G401.6 (cell line): ENCODE results near the gene LIPT1.
"Not testable (repeated sequence)": the region's sequence is repeated elsewhere in the genome, so short reads cannot be mapped to it uniquely, and the experiment has no call there.

ENCODE experiments used
- FAIRE-seq: peaks from 2 replicates; lab custom pipeline; 2012; peaks lifted over from hg19 to GRCh38; lab: Jason Lieb, UNC

LIPT1 gene

GRCh38 chr2:99154643-99155536 is at the start of gene LIPT1, which contains the start of gene TSGA10:
LIPT1 (plus strand) TSS chr2:99154967; CDS start chr2:99161958, 6,991 bp downstream.
TSGA10 (minus strand) TSS chr2:99154942; CDS start chr2:99109439, 45,503 bp downstream.
- FAIRE-seq, result peak; percentile 8

- no peak for FAIRE-seq
Observed at GRCh38 chr2:99106913-99107312, 47.9 kb upstream of the LIPT1 start.

DNA sequence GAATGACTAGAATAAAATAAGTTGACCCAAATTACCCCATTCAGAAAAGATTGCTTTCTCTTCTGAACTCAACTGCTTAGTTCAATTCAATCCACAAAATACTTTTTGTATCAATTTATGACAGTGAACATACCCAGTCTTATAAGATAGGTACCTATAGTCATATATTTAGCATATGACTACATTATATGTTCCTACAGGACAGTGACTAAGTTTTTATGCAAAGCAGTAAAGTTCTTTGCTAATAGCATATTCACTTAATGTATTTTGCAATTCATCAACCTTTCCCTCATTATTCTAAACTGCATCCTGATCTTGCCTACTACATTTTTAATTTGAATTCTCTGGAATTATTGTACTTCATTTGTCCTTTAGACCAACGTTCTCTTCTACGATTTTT is 43.5 kb upstream of the LIPT1 start:
- no peak for FAIRE-seq

DNA sequence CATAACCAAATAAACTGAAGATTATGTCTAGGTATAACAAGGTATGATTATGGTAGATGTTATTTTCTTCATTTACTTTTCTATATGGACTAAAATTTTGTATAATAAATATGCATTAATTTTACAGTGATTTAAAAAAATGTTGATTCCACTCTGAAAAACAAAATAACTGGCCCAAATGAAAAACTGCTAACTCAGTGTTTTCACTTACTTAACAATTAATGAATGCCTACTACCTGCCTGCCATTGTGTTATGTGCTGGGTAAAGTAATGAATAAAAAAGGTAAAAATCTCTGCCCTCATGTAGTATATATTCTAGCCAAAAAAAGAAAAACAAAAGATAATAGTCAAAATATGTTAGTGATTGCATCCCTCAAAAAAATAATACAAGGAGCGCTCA is 42.8 kb upstream of the LIPT1 start:
- peak; percentile 27 for FAIRE-seq

DNA sequence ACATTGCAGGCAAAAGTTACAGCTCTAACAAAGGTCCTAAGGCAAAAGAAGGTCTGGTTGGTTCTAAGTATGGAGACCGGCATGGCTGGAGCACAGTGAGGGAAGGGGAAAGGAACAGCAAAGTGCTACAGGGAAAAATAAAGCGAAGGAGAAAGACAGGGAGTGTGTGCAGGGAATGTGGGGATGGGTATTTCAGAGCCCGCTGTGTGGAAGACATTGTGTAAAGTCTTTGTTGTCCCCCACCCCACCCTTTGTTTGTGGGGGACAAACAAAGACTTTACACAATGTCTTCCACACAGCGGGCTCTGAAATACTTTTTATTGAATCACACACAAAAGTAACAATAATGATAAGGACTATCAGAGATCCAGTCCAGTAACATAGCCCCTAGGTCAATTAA is 42.1 kb upstream of the LIPT1 start:
- no peak for FAIRE-seq

DNA sequence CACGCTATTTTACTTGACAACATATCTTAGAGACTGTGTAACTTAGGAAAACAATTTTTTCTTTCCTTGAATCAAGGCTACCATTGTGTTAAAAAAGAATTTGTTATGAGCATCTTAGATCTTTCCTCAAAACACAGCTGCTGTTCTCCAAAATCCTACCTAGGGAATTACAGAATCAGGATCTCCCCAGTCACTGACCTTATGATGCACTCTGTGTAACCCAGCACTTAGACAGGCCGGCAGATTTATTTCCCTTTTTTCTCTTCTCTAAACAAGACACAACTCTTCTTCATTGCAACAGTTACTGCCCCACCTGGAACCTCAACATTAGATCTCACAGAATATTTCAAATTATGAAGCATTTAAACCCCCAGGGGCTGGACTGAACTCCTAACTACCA is 26.8 kb upstream of the LIPT1 start:
- no peak for FAIRE-seq

GRCh38 chr2:99135044-99135556 is 19.7 kb upstream of the LIPT1 start:
- not testable (repeated sequence) for FAIRE-seq

DNA sequence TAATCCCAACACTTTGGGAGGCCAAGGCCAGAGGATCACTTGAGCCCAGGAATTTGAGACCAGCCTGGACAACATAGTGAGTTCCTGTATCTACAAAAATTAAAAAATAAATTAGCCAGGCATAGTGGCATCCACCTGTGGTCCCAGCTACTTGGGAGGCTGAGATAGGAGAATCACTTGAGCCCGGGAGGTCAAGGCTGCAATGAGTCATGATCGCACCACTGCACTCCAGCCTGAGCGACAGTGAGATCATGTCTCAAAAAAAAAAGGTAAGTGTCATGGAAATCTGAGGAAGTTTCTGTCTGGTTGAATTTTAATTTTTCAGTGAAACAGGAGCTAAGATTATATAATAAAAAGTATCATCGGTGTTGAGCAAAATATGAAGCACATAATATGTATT is 15.8 kb upstream of the LIPT1 start:
- no peak for FAIRE-seq

DNA sequence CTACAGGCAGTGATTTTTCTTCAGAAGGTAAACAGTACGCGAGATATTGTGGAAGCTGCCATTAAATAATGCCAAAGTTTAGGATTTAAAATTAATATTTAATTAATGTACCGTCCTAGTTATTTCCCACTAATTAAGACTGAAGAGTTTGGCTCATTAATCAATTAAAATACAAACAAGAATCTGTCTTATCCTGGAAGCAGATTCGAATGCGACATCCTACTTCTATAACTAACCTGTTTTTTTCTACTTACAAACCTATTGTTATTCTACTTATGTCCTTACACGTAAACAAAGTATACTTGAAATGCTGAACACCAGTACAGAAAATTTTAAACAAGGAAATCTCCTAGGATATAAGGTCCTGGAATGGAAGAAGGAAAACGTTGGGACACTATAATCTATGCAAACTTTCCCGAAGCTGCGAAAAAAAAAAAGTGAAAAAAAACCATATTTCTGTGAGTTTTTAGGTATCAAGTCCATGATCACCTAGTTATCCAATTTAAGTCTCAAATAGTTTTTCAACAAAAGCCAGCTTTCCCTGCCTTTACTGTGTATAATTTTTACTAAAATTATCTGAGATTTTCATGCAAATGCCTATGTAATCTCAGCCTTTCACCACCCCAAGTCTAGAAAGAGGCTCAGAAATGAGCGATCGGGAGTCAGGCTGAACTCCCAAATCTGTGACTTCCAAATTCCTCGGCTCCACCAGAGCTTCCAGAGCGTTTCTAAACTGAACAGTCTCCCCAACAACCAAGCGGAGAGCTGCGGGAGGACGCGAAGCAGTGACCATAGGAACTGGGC is 14.5 kb upstream of the LIPT1 start:
- FAIRE-seq, result no peak

GRCh38 chr2:99140860-99141109 is 14.0 kb upstream of the LIPT1 start:
- FAIRE-seq, result no peak

GRCh38 chr2:99141110-99142108 is 13.4 kb upstream of the LIPT1 start, which contains the start of gene C2orf15:
C2orf15 (plus strand) TSS chr2:99141707; CDS start chr2:99150559, 8,852 bp downstream.
- FAIRE-seq, result peak; percentile 92

GRCh38 chr2:99150706-99151105 is 4.1 kb upstream of the LIPT1 start:
- FAIRE-seq, result no peak

DNA sequence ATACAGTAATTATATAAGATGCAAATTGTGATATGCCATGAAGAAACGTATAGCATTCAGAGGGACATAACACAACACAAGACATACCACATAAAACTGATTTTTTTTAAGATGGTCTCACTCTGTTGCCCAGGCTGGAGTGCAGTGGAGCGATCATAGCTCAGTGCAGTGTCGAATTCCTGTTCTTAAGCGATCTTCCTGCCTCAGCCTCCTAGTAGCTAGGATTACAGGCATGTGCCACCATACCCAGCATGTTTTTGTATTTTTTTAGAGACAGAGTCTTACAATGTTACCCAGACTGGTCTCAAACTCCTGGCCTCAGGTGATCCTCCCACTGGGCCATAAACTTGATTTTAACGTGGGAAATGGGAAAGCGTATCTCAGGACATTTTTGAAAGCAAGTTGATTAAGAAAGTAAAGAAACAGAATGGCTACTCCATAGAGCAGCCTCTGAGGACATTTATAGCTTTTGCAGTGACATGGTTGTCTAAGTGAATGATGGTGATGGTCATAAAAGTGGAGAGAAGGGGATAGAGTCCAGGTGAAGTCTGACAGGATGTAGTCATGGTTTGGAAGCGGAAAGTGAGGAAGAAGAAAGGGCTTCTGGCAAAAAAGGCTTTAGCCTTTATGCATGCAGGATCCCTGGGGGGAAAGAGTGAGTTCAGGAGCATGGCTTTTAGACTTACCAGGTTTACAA is 2.4 kb upstream of the LIPT1 start:
- no peak for FAIRE-seq

DNA sequence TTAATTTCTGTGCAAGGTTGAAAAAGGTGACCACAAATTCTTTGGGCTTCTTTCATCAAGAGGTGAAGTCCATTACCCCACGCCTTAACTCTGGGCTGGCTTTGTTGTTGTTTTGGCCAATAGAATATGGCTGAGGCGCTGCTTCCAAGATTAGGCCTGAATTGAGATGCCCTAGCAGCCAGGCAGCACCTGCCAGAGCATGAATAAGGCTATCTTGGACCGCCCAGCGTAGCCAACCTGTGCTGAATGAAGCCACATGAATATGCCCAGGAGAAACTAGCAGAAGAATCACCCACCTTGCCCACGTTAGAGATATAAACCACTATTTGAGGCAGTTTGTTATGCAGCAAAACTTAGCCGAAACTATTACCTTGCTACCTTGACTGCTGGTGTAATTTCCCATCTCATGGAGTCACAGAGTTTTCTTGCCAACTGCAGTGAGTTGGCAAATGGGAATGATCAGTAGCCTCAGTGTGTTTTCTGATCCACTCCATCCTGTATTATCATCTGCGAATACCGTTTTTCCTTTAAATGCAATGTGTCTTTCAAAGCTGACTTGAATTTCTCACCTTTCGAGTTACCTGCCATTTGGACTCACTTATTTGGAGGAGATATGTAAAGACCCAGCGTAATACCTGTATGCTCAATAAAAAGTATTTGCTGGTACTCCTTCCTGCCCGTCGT is 704 bp upstream of the LIPT1 start:
- FAIRE-seq, result no peak

DNA sequence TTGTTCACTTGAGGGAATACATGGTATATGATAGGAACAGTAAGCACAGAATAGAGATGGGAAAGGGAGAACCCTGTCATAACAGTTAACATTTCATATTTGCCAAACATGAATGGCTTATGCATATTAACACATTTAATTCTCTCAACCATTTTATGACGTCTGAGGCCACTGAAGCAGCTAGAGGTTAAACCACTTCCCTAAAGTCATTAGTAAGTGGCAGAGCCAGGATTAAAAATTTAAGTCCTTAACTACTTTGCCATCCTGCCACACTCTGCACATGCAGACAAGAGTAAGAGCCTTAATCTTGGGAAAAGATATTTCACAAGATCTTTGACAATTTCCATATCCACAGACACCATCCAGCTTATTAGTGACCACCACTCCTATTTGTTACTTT is 2.1 kb downstream of the LIPT1 start:
- no peak for FAIRE-seq

DNA sequence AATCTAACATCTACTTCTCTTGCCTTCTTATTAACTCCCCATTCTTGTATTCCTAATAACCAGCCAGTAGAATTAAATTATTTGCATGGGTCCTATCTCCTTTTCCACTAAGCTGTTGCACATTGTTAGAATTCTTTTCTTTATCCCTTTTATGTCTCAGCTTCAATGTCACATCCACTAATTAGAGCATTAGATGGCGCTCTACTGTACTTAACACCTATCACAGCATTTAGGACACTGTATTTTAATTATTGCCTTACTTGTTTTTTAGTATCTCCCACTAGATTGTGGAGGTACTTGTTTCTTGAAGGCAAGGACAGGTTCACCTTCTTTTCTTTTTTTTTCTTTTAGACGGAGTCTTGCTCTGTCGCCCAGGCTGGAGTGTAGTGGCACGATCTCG is 3.8 kb downstream of the LIPT1 start:
- no peak for FAIRE-seq

- FAIRE-seq, result no peak
Observed at GRCh38 chr2:99159594-99159993, 4.8 kb downstream of the LIPT1 start.

DNA sequence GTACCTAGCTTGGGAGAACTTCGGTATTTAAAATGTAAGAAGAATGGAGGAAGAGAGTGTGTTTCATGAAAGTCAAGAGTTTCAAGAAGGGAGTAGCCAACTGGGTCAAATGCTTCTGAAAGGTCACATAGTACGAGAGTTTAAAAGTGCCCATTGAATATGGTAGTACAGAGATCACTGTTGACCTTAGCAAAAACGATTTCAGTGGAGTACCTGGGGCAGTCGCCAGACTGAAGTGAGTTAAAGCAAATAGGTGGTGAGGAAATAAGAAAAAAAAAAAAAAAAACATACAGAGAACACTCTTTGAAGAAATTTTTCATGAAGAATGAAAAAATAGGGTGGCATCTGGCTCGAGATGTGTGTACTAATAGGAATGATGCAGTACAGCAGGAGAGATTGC is 11.5 kb downstream of the LIPT1 start:
- FAIRE-seq, result no peak

DNA sequence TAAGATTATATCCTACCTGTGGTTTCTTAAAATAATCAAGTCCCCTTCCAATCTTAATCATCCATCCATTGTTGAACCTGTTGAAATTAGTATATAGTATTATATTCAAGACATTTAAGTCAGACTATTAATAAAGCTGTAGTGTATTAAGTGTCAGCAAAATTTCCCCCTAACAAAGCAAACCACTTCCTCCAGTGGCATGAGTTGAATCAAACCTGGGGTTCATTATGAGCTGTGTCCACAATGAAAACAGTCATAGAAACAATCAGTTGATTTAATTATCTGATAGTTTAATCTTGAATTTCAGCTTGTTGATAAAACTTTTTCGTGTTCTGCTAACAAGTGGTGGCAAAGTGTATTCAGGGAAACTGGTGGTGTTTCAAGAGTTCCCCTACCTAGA is 14.8 kb downstream of the LIPT1 start:
- FAIRE-seq, result no peak

GRCh38 chr2:99171377-99172140 is 16.8 kb downstream of the LIPT1 start:
- peak; percentile 11 for FAIRE-seq
